HTERT RPE-1 (cell line): ENCODE results near the gene FANCD2.
"Not testable (repeated sequence)": the region's sequence is repeated elsewhere in the genome, so short reads cannot be mapped to it uniquely, and the experiment has no call there.

Experiments
- in situ Hi-C: fragments of 300-500 bp; cut with MboI; formaldehyde crosslinking; loops from 4 replicates; pipeline ENCODE4 v1.14.3; 2020; ENCODE audit warnings: low sequenced_read_pairs

FANCD2 gene

DNA sequence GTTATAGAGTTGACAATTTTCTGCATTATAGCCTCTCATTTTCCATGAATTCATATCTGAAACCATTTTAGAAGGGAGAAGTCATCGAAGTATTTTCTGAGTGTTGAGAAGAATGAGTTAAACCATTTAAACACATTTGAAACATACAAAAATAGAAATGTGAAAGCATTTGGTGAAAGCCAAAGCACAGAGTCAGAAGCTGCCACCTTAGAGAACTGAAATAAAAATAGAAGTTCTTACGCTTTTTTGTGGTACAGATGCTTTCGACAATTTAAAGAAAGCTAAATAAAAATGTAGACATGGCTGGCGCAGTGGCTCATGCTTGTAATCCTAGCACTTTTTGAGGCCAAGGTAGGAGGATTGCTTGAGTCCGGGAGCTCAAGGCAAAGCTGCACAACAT is 72.8 kb downstream of the FANCD2 start:
- in situ Hi-C loops = no loop called here

DNA sequence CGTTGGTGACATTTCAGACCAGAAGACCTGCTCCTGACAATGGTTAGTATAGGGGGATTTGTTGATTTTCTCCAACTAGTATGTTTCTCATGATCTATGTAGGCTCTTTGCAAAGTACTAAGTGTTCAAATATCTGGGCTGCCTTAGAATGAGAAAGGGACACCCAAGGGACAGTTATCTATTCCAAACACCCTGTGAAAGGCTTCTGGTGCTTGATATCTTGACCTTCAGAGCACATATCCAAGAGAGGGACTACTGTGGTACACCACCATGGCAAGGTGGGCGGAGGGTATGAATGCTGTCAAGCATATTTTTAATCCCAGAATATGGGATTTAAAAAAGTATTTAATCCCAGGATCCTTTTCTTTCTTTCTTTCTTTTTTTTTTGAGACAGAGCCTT is 80.7 kb downstream of the FANCD2 start:
- in situ Hi-C loops = no loop called here

DNA sequence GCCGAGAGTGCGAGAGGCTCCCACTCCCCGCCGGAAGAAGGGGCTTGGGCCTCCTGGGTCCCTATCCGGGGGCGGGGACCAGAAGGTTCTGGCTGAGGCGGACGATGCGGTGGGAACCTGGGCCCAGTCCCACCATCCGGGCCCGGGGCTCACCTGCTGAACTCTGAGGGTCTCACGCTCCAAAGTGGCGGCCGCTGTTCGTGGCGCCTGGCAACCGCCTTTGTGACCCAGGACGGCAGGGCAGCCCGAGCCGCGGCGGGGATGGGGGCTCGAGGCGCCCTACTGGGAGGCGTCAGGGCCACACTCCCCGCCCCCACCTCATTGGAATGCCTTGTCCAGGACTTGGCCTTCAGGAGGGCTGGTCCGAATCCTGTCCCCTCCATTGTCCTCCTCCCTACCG is 81.9 kb downstream of the FANCD2 start, which contains the start of gene FANCD2OS:
TSS of gene FANCD2OS (minus strand) at position 165 of the 400 bp plus-strand sequence. CDS start 3,481 bp downstream, outside the sequence.
- in situ Hi-C loops = no loop called here

GRCh38 chr3:10115326-10116137 is 89.3 kb downstream of the FANCD2 start, which contains the start of gene BRK1:
Gene BRK1, plus strand, starts transcription at chr3:10115675. Its CDS starts 27 bp downstream, at chr3:10115702.
- in situ Hi-C loops = no loop called here

GRCh38 chr3:10116138-10116460 is 89.9 kb downstream of the FANCD2 start:
- in situ Hi-C loops = no loop called here

GRCh38 chr3:10116928-10117327 is 90.7 kb downstream of the FANCD2 start:
- in situ Hi-C loops = no loop called here

- in situ Hi-C loops = no loop called here
Measured at GRCh38 chr3:10119376-10119775, 93.1 kb downstream of the FANCD2 start.

- in situ Hi-C loops = no loop called here
Measured at GRCh38 chr3:10121064-10121463, 94.8 kb downstream of the FANCD2 start.

- in situ Hi-C loops = no loop called here
Measured at GRCh38 chr3:10122724-10123123, 96.5 kb downstream of the FANCD2 start.

DNA sequence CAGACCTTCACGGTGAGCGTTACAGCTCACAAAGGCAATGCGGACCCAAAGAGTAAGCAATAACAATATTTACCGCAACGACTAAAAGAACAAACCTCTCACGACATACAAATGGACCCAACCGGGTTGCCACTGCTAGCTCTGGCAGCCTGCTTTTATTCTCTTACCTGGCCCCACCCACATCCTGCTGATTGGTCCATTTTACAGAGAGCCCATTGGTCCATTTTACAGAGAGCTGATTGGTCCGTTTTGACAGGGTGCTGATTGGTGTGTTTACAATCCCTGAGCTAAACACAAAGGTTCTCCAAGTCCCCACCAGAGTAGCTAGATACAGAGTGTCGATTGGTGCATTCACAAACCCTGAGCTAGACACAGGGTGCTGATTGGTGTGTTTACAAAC is 109.6 kb downstream of the FANCD2 start:
- in situ Hi-C loops = not testable (repeated sequence)

GRCh38 chr3:10136426-10137005 is 110.3 kb downstream of the FANCD2 start:
- in situ Hi-C loops = no loop called here

- in situ Hi-C loops = no loop called here
Measured at GRCh38 chr3:10137178-10137577, 110.9 kb downstream of the FANCD2 start.

DNA sequence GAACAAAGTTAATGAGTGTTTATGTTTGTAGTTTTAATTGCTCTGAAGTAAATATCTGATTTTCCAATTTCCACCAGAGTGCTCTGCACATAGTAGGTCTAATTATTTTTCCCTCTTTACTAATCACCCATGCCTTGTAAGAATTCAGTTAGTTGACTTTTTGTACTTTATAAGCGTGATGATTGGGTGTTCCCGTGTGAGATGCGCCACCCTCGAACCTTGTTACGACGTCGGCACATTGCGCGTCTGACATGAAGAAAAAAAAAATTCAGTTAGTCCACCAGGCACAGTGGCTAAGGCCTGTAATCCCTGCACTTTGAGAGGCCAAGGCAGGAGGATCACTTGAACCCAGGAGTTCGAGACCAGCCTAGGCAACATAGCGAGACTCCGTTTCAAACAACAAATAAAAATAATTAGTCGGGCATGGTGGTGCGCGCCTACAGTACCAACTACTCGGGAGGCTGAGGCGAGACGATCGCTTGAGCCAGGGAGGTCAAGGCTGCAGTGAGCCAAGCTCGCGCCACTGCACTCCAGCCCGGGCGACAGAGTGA is 114.8 kb downstream of the FANCD2 start:
- in situ Hi-C loops = no loop called here

GRCh38 chr3:10142707-10143560 is 116.7 kb downstream of the FANCD2 start:
- in situ Hi-C loops = no loop called here

- in situ Hi-C loops = no loop called here
Measured at GRCh38 chr3:10145685-10146084, 119.4 kb downstream of the FANCD2 start.

- in situ Hi-C loops = no loop called here
Measured at GRCh38 chr3:10149226-10149625, 123.0 kb downstream of the FANCD2 start.

DNA sequence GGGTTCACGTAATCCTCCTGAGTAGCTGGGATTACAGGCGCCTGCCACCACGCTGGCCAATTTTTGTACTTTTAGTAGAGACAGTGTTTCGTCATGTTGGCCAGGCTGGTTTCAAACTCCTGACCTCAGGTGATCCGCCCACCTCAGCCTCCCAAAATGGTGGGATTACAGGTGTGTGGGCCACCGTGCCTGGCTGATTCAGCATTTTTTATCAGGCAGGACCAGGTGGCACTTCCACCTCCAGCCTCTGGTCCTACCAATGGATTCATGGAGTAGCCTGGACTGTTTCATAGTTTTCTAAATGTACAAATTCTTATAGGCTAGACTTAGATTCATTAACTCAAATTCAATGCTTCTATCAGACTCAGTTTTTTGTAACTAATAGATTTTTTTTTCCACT is 124.8 kb downstream of the FANCD2 start:
- in situ Hi-C loops = no loop called here
